ENCODE data around the gene BMP6. TPM values are rescaled to one million over a fixed set of nuclear protein-coding genes. Genes with fewer than 3 reads are reported as not detected.

BMP6 gene
- total RNA-seq, 1 experiment from 2014 or later = 0.28 TPM

DNA sequence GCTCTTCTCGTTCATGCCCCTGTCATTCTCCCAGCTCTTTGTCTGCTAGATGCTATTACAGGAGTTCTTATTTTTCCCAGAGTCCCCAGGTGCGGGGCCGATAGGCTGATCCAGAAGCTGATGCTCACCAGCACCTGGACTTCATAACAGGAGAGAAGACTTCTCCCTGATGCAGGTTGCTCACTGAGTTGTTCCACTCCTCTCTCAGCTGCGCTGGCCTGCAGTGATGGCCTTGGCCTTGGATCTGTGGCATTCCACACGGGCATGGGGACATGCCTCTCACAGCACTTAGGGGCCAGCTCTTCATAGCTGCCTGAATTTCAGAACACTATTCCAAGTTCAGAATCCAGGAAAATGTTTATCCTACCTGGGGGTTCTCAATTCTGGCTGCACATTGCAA lies 191.8 kb downstream of the BMP6 start:
- Histone ChIP-seq H3K4ac (ENCODE audit: low read depth, low read length) (no peak overlapping the region), H3K23me2 (ENCODE audit: insufficient read length, low read depth, low read length, poor library complexity, severe bottlenecking) (no peaks in the 10 kb centered on the region), H2AFZ (ENCODE audit: low read length) (no peak overlapping the region), H4K20me1 (ENCODE audit: control insufficient read depth, insufficient read depth, insufficient read length) (no peaks in the 10 kb centered on the region), H3K56ac (ENCODE audit: insufficient read length, low read depth, low read length) (no peak overlapping the region), H3K79me2 (ENCODE audit: insufficient read depth, low read length) (no peaks in the 10 kb centered on the region), H3T11ph (ENCODE audit: low read length) (no peak overlapping the region), H2BK15ac (ENCODE audit: low read depth, low read length) (no peak overlapping the region), H3K4me1 (ENCODE audit: insufficient read depth, low read length) (no peaks in the 10 kb centered on the region), H4K5ac (ENCODE audit: insufficient read length, low read depth, low read length) (no peak overlapping the region), H2BK120ac (ENCODE audit: low read depth, low read length, poor library complexity, severe bottlenecking) (no peak overlapping the region), H3K4me2 (ENCODE audit: insufficient read depth, insufficient read length, low read length) (no peak overlapping the region), H2BK20ac (ENCODE audit: low read depth, low read length, poor library complexity, severe bottlenecking) (no peak overlapping the region), H3K79me1 (ENCODE audit: insufficient read depth, low read depth, low read length, poor library complexity, severe bottlenecking) (no peaks in the 10 kb centered on the region), H3K23ac (ENCODE audit: insufficient read length, low read depth, low read length) (no peak overlapping the region), H3K9me3 (ENCODE audit: control insufficient read depth, low read depth, low read length) (no peaks in the 10 kb centered on the region), H3K14ac (ENCODE audit: insufficient read depth, low read length) (no peak overlapping the region), H4K8ac (replicated peaks; ENCODE audit: insufficient read length, low read depth, low read length) (no peak overlapping the region), H2BK5ac (ENCODE audit: insufficient read length, low read length) (no peak overlapping the region), H3K27ac (ENCODE audit: insufficient read length, low read depth, low read length) (no peak overlapping the region), H2BK12ac (ENCODE audit: insufficient read length, low read depth, low read length) (no peak overlapping the region), H3K18ac (ENCODE audit: insufficient read length, low read depth, low read length) (no peak overlapping the region), H2AK5ac (ENCODE audit: insufficient read length, low read length) (no peak overlapping the region), H4K91ac (ENCODE audit: insufficient read length, low read depth, low read length) (no peak overlapping the region), H3K9ac (ENCODE audit: extremely low read depth, insufficient read length, low read length) (no peak overlapping the region), H3K27me3 (ENCODE audit: insufficient read depth, low read length) (no peaks in the 10 kb centered on the region)
- TF ChIP-seq, protein P1, sequence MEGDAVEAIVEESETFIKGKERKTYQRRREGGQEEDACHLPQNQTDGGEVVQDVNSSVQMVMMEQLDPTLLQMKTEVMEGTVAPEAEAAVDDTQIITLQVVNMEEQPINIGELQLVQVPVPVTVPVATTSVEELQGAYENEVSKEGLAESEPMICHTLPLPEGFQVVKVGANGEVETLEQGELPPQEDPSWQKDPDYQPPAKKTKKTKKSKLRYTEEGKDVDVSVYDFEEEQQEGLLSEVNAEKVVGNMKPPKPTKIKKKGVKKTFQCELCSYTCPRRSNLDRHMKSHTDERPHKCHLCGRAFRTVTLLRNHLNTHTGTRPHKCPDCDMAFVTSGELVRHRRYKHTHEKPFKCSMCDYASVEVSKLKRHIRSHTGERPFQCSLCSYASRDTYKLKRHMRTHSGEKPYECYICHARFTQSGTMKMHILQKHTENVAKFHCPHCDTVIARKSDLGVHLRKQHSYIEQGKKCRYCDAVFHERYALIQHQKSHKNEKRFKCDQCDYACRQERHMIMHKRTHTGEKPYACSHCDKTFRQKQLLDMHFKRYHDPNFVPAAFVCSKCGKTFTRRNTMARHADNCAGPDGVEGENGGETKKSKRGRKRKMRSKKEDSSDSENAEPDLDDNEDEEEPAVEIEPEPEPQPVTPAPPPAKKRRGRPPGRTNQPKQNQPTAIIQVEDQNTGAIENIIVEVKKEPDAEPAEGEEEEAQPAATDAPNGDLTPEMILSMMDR (conservative IDR thresholded peaks at IDR 0.05) = no peak
- no peaks in the 10 kb centered on the region; the same call in 1 of the 2 replicates for H3K27me3 Mint-ChIP-seq (ENCODE audit: low read depth)
- H3K9me3 Mint-ChIP-seq = no peaks in the 10 kb centered on the region
- H3K36me3 Mint-ChIP-seq (ENCODE audit: insufficient read depth in 1 of 3, low read depth in 3 of 3) = no peaks in the 10 kb centered on the region
- H3K27ac Mint-ChIP-seq = no peak overlapping the region
- H3K4me1 Mint-ChIP-seq = no peaks in the 10 kb centered on the region
- H3K4me3 Mint-ChIP-seq = no peak overlapping the region
- WGBS (ENCODE audit: extremely low coverage, insufficient read length, low lambda C conversion rate) = no CpG with 5 or more reads among the region's 5 CpGs
- no peak for DNase-seq
